ENCODE data around the gene SLC66A2. TPM values are rescaled to one million over a fixed set of nuclear protein-coding genes. Genes with fewer than 3 reads are reported as not detected.

SLC66A2 gene
- total RNA-seq, 1 experiment from 2014 or later: 52.8 TPM

DNA sequence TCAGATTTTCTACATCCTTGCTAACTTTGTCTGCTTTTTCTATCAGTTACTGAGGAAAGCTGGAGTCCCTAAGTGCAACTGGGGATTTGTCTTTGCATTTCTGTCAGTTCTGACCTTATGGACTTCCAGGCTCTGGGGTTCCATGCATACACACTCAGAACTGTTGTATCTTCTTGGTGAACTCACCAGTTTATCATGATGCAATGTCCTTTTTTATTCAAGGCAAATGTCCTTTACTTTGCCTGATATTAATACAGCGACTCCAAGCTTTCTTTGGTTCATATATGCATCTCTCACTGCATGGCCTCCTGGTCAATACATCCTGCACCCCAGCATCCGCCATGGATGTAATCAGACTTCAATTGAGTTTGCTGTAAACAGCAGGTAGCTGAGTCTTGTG is 44.7 kb downstream of the SLC66A2 start:
- Histone ChIP-seq H3F3A (ENCODE audit: low read length, unreplicated experiment) (peaks cover 4% of the 10 kb centered on the region), H3K27ac (ENCODE audit: low read length) (no peak overlapping the region), H3K9ac (ENCODE audit: low read length) (no peak overlapping the region), H3K4me3 (ENCODE audit: low read length) (no peak overlapping the region), H3K36me3 (ENCODE audit: low read depth, low read length) (no peaks in the 10 kb centered on the region), H3K4me2 (ENCODE audit: low read length) (no peak overlapping the region), H3K9me2 (replicated peaks; ENCODE audit: low read length) (no peaks in the 10 kb centered on the region), H3K4me1 (ENCODE audit: insufficient read depth, low read length) (no peaks in the 10 kb centered on the region), H3K27me3 (ENCODE audit: low read length) (no peaks in the 10 kb centered on the region), H4K20me1 (ENCODE audit: low read length) (no peaks in the 10 kb centered on the region), H3K9me3 (ENCODE audit: low read length) (no peaks in the 10 kb centered on the region), H3K79me2 (ENCODE audit: low read length) (no peaks in the 10 kb centered on the region), H2AFZ (ENCODE audit: low read length) (no peak overlapping the region)
- BruUV-seq (replicated peaks): no TSS peak
- POLR2A ChIA-PET (ENCODE audit: unreplicated experiment): no interaction called here
- CTCF ChIA-PET: no interaction called here
- no peak for ATAC-seq
- intact Hi-C loops (cut with micrococcal nuclease): no loop called here
- TF ChIP-seq EZH2 (IDR thresholded peaks at IDR 0.05; ENCODE audit: low read length, unreplicated experiment) (no peak), EZH2phosphoT487 (IDR thresholded peaks at IDR 0.05; ENCODE audit: borderline replicate concordance, low read length) (no peak)
- TF ChIP-seq, protein P1, sequence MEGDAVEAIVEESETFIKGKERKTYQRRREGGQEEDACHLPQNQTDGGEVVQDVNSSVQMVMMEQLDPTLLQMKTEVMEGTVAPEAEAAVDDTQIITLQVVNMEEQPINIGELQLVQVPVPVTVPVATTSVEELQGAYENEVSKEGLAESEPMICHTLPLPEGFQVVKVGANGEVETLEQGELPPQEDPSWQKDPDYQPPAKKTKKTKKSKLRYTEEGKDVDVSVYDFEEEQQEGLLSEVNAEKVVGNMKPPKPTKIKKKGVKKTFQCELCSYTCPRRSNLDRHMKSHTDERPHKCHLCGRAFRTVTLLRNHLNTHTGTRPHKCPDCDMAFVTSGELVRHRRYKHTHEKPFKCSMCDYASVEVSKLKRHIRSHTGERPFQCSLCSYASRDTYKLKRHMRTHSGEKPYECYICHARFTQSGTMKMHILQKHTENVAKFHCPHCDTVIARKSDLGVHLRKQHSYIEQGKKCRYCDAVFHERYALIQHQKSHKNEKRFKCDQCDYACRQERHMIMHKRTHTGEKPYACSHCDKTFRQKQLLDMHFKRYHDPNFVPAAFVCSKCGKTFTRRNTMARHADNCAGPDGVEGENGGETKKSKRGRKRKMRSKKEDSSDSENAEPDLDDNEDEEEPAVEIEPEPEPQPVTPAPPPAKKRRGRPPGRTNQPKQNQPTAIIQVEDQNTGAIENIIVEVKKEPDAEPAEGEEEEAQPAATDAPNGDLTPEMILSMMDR (conservative IDR thresholded peaks at IDR 0.05; ENCODE audit: low read depth, low read length): no peak
- no peak for DNase-seq

DNA sequence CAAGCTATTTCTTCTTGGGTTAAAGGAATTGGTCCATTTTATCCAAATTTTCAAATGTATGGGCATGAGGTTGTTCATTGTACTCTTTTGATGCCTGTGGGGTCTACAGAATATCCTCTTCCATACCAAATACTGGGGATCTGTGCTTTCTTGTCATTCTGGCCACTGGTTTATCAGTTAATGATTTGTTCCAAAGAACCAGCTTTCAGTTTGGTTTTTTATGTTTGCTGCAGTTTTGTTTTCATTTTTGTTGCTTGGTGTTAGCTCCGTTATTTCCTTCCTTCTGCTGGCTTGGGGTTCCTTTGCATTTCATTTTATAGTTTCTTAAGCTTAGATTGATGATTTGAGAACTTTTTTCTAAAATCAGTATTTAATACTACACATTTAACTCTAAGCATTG is 45.5 kb downstream of the SLC66A2 start:
- H3K27ac ChIP-seq (ENCODE audit: low read length): no peak overlapping the region
- no peaks in the 10 kb centered on the region for H3K36me3 ChIP-seq (ENCODE audit: low read depth, low read length)
- ChIA-PET CTCF (no interaction called here), POLR2A (ENCODE audit: unreplicated experiment) (no interaction called here)
- H3K9ac ChIP-seq (ENCODE audit: low read length): no peak overlapping the region
- no peaks in the 10 kb centered on the region for H3K79me2 ChIP-seq (ENCODE audit: low read length)
- H4K20me1 ChIP-seq (ENCODE audit: low read length): no peaks in the 10 kb centered on the region
- no peaks in the 10 kb centered on the region for H3K9me3 ChIP-seq (ENCODE audit: low read length)
- intact Hi-C loops (cut with micrococcal nuclease): no loop called here
- no peaks in the 10 kb centered on the region for H3K4me1 ChIP-seq (ENCODE audit: insufficient read depth, low read length)
- H3K27me3 ChIP-seq (ENCODE audit: low read length): no peaks in the 10 kb centered on the region
- no peak overlapping the region for H3K4me2 ChIP-seq (ENCODE audit: low read length)
- DNase-seq (no peak), ATAC-seq (no peak)
- no TSS peak for BruUV-seq (replicated peaks)
- no peak overlapping the region for H2AFZ ChIP-seq (ENCODE audit: low read length)
- no peak for TF ChIP-seq EZH2phosphoT487 (IDR thresholded peaks at IDR 0.05; ENCODE audit: borderline replicate concordance, low read length)
- TF ChIP-seq EZH2 (IDR thresholded peaks at IDR 0.05; ENCODE audit: low read length, unreplicated experiment): no peak
- TF ChIP-seq, protein P1 (conservative IDR thresholded peaks at IDR 0.05; ENCODE audit: low read depth, low read length): no peak
- no peak overlapping the region for H3K4me3 ChIP-seq (ENCODE audit: low read length)
- H3K9me2 ChIP-seq (replicated peaks; ENCODE audit: low read length): no peaks in the 10 kb centered on the region
- H3F3A ChIP-seq (ENCODE audit: low read length, unreplicated experiment): peaks cover 4% of the 10 kb centered on the region

DNA sequence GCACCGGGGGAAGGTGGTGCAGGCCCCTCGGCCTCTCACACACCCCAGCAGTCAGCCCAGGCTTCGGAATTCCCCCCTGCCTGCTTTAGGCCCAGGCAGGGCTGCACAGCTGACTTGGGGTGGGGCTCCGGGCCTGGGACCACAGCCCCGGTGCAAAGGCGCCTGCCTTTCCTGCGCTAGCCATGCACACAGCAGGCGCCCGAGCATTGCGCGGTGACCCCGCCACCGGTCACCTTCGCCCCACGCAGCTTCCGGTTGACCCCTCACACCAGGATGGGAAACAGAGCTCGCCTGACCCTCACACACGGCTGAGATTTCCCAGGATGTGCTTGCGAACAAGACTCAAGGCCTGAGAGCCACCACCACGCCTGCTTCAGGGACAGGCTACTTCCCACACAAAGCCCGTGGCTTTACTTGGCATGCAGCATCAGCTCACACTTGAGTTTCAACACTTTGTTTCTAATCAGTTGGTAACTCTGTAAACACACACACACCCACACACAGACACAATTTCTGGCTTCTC is 46.0 kb downstream of the SLC66A2 start:
- H3K36me3 ChIP-seq (ENCODE audit: low read depth, low read length): no peaks in the 10 kb centered on the region
- POLR2A ChIA-PET (ENCODE audit: unreplicated experiment): no interaction called here

More for the DNA sequence above, 46.0 kb downstream of the SLC66A2 start:
- no peaks in the 10 kb centered on the region for H4K20me1 ChIP-seq (ENCODE audit: low read length)
- no peak overlapping the region for H3K9ac ChIP-seq (ENCODE audit: low read length)
- no peaks in the 10 kb centered on the region for H3K9me3 ChIP-seq (ENCODE audit: low read length)
- TF ChIP-seq EZH2phosphoT487 (IDR thresholded peaks at IDR 0.05; ENCODE audit: borderline replicate concordance, low read length) (no peak), EZH2 (IDR thresholded peaks at IDR 0.05; ENCODE audit: low read length, unreplicated experiment) (no peak)
- TF ChIP-seq, protein P1 (conservative IDR thresholded peaks at IDR 0.05; ENCODE audit: low read depth, low read length): no peak
- H3K4me3 ChIP-seq (ENCODE audit: low read length): no peak overlapping the region
- DNase-seq (no peak), ATAC-seq (no peak)
- peaks cover 4% of the 10 kb centered on the region for H3F3A ChIP-seq (ENCODE audit: low read length, unreplicated experiment)
- CTCF ChIA-PET: no interaction called here
- H3K27ac ChIP-seq (ENCODE audit: low read length): no peak overlapping the region
- H3K9me2 ChIP-seq (replicated peaks; ENCODE audit: low read length): no peaks in the 10 kb centered on the region
- H2AFZ ChIP-seq (ENCODE audit: low read length): no peak overlapping the region
- H3K79me2 ChIP-seq (ENCODE audit: low read length): no peaks in the 10 kb centered on the region
- no peaks in the 10 kb centered on the region for H3K4me1 ChIP-seq (ENCODE audit: insufficient read depth, low read length)
- H3K27me3 ChIP-seq (ENCODE audit: low read length): no peaks in the 10 kb centered on the region
- no peak overlapping the region for H3K4me2 ChIP-seq (ENCODE audit: low read length)
- intact Hi-C loops (cut with micrococcal nuclease): no loop called here
- BruUV-seq (replicated peaks): no TSS peak
